ENCODE data around the gene PLEKHG4.

PLEKHG4 gene

DNA sequence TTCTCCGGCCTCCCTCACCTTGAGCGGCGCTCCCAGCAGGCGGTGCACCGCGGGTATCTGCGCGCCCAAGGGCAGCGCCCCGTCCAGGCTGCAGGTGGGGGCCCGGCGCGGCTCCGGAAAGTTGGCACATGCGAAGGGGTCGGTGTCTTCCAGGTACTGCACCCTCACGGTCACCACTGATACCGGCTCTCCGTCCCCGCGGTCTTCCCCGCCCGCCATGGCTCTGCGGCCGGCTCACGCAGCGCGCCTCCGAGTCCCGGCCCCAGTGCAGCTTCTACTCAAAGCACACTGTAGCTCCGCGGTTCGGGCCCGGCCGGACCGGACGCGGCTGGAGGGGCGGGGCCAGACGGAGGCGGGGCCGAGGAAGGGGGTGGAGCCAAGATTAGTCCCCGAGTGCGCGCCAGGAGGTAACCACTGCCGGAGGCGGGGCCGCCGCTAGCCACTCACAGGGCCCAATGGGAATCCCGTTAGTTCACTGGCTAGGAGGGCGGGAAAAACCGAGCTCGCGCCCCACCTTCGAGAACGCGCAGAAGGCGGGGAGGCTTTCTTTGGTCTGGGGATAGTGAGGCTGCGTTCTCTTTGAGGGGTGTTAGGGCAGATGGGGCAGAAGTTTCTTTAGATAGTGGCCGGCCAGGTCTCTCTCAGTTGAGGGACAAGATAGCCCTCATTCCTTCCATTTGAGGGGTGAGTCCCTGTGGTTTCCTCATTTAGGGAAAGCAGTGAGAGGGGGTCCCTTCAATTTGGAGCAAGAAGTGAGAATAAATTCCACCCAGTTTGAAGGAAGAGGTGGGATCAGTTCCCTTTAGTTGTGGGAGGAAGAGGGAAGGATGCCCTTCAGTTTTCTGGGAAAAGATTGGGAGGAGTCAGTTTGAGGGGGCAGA lies 31.9 kb upstream of the PLEKHG4 start, which contains the start of gene FHOD1:
TSS of gene FHOD1 (minus strand) at position 290 of the 881 bp plus-strand sequence. CDS start at position 219, 71 bp downstream.
- Histone ChIP-seq H3K4me3 (ENCODE audit: low read length) (peak within 1 kb of the TSS; percentile 80), H3K4me2 (ENCODE audit: low read length) (peak within 1 kb of the TSS; percentile 95), H3K36me3 (ENCODE audit: insufficient read depth, low read length) (no peaks in the 10 kb centered on the region), H3K27me3 (ENCODE audit: control insufficient read depth, insufficient read depth, low read length) (no peaks in the 10 kb centered on the region), H3K9me3 (replicated peaks; ENCODE audit: low read length) (no peaks in the 10 kb centered on the region), H3K4me1 (ENCODE audit: control insufficient read depth, insufficient read depth, low read length) (peaks cover 57% of the 10 kb centered on the region), H3K9ac (ENCODE audit: low read depth, low read length) (peak within 1 kb of the TSS; percentile 82)

DNA sequence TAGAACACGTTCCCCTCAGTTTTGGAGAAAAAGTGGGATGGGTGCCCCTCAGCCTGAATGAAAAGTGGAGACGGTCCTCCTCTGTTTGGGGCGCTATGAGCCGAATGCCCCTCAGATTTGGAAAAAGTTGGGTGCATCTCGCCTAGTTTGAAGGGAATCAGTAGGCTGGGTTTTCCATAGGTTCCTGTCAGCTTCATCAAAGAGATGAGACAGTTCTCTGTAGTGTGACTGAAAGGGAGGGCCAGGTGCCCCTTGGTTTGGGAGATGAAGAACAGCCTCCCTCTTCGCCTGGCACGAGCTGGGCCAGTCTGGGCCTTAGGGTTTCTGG lies 31.3 kb upstream of the PLEKHG4 start:
- peak overlapping the region; percentile 80 for H3K4me3 ChIP-seq (ENCODE audit: low read length)
- H3K9me3 ChIP-seq (replicated peaks; ENCODE audit: low read length): no peaks in the 10 kb centered on the region
- peak overlapping the region; percentile 95 for H3K4me2 ChIP-seq (ENCODE audit: low read length)
- peaks cover 53% of the 10 kb centered on the region for H3K4me1 ChIP-seq (ENCODE audit: control insufficient read depth, insufficient read depth, low read length)
- no peaks in the 10 kb centered on the region for H3K36me3 ChIP-seq (ENCODE audit: insufficient read depth, low read length)
- no peaks in the 10 kb centered on the region for H3K27me3 ChIP-seq (ENCODE audit: control insufficient read depth, insufficient read depth, low read length)
- H3K9ac ChIP-seq (ENCODE audit: low read depth, low read length): peak overlapping the region; percentile 75

DNA sequence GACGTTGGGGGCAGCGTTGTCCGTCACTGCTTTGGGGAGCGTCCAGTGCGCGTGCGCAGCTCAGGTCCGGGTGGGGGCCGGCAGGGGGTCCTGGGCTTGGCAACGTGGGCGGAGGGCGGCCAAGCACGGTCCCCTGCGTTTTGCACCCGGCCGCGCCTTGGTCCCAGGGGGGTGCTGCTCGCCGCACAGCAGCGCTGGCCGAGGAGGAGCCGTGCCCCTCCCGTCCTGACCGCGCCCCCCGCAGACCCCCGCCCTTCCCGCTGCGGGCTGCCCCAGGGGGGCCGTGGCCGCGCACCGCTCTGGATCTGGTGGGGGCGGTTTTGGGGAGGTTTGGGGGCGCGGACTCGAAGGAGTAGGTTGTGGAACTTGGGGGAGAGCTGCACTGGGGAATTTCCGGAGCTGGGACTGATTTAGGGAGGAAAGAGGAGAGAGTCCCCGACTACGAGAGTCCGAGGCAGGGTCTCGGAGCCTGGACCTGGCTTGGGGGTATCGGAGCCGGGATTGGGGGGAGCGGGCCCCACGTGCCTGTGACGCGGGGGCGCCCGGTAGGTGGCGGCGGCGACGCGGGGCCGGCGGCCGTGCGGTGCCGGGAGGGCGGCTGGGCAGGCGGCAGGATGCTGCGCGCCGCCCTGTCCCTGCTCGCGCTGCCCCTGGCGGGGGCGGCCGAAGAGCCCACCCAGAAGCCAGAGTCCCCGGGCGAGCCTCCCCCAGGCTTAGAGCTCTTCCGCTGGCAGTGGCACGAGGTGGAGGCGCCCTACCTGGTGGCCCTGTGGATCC lies 30.7 kb upstream of the PLEKHG4 start, which contains the start of gene SLC9A5:
TSS of gene SLC9A5 (plus strand) at position 579 of the 777 bp plus-strand sequence. CDS start at position 615, 36 bp downstream.
- Histone ChIP-seq H3K9ac (ENCODE audit: low read depth, low read length) (peak within 1 kb of the TSS; percentile 75), H3K4me2 (ENCODE audit: low read length) (peak within 1 kb of the TSS; percentile 95), H3K4me3 (ENCODE audit: low read length) (peak within 1 kb of the TSS; percentile 80), H3K9me3 (replicated peaks; ENCODE audit: low read length) (no peaks in the 10 kb centered on the region), H3K27me3 (ENCODE audit: control insufficient read depth, insufficient read depth, low read length) (no peaks in the 10 kb centered on the region), H3K36me3 (ENCODE audit: insufficient read depth, low read length) (no peaks in the 10 kb centered on the region), H3K4me1 (ENCODE audit: control insufficient read depth, insufficient read depth, low read length) (peaks cover 48% of the 10 kb centered on the region)

DNA sequence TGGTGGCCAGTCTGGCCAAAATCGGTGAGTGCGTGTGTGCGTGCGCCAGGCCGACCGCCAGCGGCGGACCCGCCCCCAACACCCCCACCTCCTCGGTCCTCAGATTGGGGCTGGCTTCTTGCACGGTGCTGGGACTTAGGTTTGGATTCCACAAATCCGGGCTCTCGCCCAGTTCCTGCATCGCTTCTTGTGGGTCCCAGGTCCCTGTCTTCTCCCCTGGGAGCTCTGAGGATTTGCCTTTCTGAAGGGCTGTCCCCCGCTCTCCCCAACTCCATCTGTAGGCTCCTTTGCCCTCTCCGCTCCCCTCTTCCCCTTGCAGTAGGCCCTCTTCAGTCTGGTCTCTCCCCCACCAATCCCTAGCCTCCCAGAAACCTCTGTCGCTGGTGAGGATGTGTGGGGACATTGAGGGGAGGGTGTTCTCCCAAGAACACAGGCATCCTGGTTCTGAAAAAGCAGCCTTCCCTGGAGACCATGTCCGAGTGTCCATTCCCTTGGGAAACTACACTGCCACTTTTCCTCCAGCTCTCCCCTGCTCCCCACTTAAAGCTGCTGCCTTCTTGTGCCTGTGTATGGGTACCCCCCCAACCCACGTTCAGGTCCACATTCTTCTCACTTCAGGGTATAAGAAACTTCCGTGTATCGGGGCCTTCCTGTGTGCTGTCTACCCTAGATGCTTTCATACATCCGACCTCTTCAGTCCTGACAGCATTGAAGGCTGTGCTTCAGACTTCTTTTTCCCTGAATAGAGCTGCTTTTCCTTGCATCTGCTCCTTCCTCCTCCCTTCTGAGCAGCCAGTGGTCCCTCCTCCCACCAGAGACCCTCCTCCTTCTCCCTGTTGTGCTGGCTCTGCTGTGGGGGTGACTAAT lies 29.9 kb upstream of the PLEKHG4 start:
- Histone ChIP-seq H3K4me1 (ENCODE audit: control insufficient read depth, insufficient read depth, low read length) (peaks cover 39% of the 10 kb centered on the region), H3K36me3 (ENCODE audit: insufficient read depth, low read length) (no peaks in the 10 kb centered on the region), H3K9me3 (replicated peaks; ENCODE audit: low read length) (no peaks in the 10 kb centered on the region), H3K9ac (ENCODE audit: low read depth, low read length) (peak overlapping the region; percentile 75), H3K27me3 (ENCODE audit: control insufficient read depth, insufficient read depth, low read length) (no peaks in the 10 kb centered on the region), H3K4me2 (ENCODE audit: low read length) (peak overlapping the region; percentile 95), H3K4me3 (ENCODE audit: low read length) (peak overlapping the region; percentile 80)

DNA sequence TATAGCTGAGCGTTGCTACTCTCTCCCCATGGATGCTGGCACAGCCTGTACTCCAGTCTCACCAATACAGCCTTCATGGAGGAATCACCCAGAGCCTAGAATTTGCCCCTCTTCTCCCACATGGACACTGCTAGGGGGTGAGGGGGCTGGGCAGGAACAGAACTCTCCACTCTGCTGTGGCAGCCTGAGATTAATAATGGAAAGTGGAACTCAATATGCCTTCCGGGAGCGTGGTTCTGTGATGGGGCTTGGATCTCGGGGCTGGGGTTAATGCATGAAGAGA lies 29.3 kb upstream of the PLEKHG4 start:
- Histone ChIP-seq H3K27me3 (ENCODE audit: control insufficient read depth, insufficient read depth, low read length) (no peaks in the 10 kb centered on the region), H3K4me1 (ENCODE audit: control insufficient read depth, insufficient read depth, low read length) (peaks cover 34% of the 10 kb centered on the region), H3K36me3 (ENCODE audit: insufficient read depth, low read length) (no peaks in the 10 kb centered on the region), H3K9ac (ENCODE audit: low read depth, low read length) (no peak overlapping the region), H3K4me2 (ENCODE audit: low read length) (peak overlapping the region; percentile 95), H3K9me3 (replicated peaks; ENCODE audit: low read length) (no peaks in the 10 kb centered on the region), H3K4me3 (ENCODE audit: low read length) (peak overlapping the region; percentile 80)

DNA sequence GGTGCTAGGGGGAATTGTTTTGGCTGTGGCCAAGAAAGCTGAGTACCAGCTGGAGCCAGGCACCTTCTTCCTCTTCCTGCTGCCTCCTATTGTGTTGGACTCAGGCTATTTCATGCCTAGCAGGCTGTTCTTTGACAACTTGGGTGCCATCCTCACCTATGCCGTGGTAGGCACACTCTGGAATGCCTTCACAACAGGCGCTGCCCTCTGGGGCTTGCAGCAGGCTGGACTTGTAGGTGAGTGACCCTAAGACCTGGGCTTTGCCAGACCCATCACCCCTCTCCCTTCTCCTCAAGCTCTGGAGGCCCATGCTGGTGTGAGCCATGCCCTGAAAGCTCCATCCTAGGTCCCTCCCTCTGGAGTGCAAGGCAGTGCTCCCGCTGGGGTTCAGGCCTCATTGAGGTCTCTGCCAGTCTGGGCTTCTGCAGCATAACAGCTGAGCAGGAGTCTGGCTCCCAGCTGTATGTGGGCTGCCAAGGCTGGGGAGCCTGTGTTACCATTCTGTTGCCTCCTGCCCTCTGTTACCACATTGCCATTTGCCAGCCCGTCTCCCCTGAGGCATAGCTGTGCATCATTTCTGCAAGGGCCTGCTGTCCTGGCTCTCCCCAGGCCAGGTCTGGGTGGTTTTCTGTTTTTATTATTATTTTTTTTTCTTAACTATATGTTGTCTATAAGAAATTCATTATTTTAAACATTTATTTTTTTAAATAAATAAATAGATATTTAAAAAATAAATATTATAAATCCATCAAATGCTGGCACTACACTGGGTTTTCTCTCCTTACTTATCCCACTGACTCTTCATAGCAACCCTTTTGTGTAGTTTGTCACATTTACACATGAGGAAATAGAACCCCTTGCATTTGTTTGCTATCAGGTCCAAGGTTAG lies 26.5 kb upstream of the PLEKHG4 start:
- H3K4me1 ChIP-seq (ENCODE audit: control insufficient read depth, insufficient read depth, low read length): peaks cover 26% of the 10 kb centered on the region
- H3K27me3 ChIP-seq (ENCODE audit: control insufficient read depth, insufficient read depth, low read length): no peaks in the 10 kb centered on the region
- H3K4me3 ChIP-seq (ENCODE audit: low read length): no peak overlapping the region
- peaks cover 6% of the 10 kb centered on the region for H3K36me3 ChIP-seq (ENCODE audit: insufficient read depth, low read length)
- no peak overlapping the region for H3K9ac ChIP-seq (ENCODE audit: low read depth, low read length)
- no peak overlapping the region for H3K4me2 ChIP-seq (ENCODE audit: low read length)
- H3K9me3 ChIP-seq (replicated peaks; ENCODE audit: low read length): no peaks in the 10 kb centered on the region

DNA sequence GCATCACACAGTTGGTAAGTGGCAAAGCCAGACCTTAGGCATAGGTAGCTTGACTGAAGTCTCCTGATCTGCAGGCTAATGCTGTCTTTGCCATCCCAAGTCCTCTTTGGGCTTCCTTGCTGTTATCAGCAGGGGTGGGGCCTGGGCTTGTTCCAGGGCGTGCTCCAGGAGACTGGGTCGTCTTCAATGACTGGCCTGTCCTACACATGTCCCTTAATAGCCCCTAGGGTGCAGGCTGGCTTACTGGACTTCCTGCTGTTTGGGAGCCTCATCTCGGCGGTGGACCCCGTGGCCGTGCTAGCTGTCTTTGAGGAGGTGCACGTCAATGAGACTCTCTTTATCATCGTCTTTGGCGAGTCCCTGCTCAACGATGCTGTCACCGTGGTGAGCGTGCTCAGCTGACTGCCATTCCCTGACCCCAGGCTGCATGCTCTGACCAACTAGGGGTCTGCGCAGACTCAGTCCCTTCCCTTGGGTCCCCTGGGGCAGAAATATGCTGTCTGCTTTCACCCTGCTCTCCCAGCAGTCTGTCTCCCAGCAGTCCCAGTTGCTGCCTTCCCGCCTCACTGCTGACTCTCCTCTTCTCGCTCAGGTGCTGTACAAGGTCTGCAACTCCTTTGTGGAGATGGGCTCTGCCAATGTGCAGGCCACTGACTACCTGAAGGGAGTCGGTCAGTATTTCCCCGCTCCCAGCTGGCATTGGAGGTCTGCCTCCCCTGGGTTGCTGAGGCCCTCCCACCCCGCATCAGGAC lies 24.4 kb upstream of the PLEKHG4 start:
- peaks cover 6% of the 10 kb centered on the region for H3K36me3 ChIP-seq (ENCODE audit: insufficient read depth, low read length)
- H3K27me3 ChIP-seq (ENCODE audit: control insufficient read depth, insufficient read depth, low read length): no peaks in the 10 kb centered on the region
- H3K9me3 ChIP-seq (replicated peaks; ENCODE audit: low read length): no peaks in the 10 kb centered on the region
- H3K4me2 ChIP-seq (ENCODE audit: low read length): no peak overlapping the region
- H3K4me1 ChIP-seq (ENCODE audit: control insufficient read depth, insufficient read depth, low read length): peaks cover 9% of the 10 kb centered on the region
- no peak overlapping the region for H3K4me3 ChIP-seq (ENCODE audit: low read length)
- no peak overlapping the region for H3K9ac ChIP-seq (ENCODE audit: low read depth, low read length)

DNA sequence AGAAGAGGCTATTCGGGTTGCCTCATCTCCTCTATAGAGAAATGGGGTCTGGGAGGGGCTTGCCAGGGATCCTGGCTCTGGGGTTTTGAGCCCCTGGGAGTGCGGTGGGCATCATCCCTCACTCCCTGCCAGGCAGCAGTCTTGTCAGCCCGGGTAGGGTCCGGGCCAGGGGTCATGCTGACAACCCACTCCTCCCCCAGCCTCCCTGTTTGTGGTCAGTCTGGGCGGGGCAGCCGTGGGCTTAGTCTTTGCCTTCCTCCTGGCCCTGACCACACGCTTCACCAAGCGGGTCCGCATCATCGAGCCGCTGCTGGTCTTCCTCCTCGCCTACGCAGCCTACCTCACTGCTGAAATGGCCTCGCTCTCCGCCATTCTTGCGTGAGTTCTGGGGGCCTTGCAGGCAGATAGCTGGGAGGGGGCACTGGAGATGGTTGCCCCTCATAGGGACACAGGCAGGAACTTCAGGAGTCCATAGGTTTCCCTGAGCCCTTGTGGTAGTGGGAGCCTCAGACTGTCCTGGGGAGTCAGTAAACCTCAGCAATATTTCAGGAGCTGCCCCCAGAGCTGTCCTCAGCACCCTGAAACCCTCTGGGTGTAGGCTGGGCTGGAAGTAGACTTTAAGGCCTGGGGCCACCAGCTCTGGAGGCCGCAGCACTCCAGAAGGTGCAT lies 23.6 kb upstream of the PLEKHG4 start:
- H3K27me3 ChIP-seq (ENCODE audit: control insufficient read depth, insufficient read depth, low read length): no peaks in the 10 kb centered on the region
- H3K4me1 ChIP-seq (ENCODE audit: control insufficient read depth, insufficient read depth, low read length): peaks cover 7% of the 10 kb centered on the region
- peaks cover 6% of the 10 kb centered on the region for H3K36me3 ChIP-seq (ENCODE audit: insufficient read depth, low read length)
- H3K4me3 ChIP-seq (ENCODE audit: low read length): no peak overlapping the region
- H3K9ac ChIP-seq (ENCODE audit: low read depth, low read length): no peak overlapping the region
- H3K4me2 ChIP-seq (ENCODE audit: low read length): no peak overlapping the region
- H3K9me3 ChIP-seq (replicated peaks; ENCODE audit: low read length): no peaks in the 10 kb centered on the region

DNA sequence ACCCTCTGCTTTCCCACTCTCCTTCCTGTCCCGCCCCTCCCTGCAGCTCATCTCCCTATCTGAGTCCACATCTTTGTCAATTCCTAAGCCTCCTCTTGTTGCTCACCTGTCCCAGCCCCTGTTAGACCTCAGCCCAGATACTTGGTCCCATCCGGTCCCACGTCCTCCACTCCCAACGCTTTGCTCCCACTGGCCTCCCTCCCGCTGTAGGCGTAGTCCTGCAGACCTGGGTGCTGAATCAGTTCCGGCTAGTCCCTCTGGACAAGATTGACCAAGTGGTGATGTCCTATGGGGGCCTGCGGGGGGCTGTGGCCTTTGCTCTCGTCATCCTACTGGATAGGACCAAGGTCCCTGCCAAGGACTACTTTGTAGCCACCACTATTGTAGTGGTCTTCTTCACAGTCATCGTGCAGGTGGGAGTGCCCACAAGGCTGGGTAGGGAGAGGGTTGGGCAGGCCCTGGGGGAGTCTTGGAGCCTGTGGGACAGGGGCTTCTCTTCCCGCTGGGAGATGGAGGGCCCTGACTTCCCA lies 22.6 kb upstream of the PLEKHG4 start:
- Histone ChIP-seq H3K4me2 (ENCODE audit: low read length) (no peak overlapping the region), H3K4me3 (ENCODE audit: low read length) (no peak overlapping the region), H3K9me3 (replicated peaks; ENCODE audit: low read length) (no peaks in the 10 kb centered on the region), H3K27me3 (ENCODE audit: control insufficient read depth, insufficient read depth, low read length) (no peaks in the 10 kb centered on the region), H3K4me1 (ENCODE audit: control insufficient read depth, insufficient read depth, low read length) (peaks cover 7% of the 10 kb centered on the region), H3K9ac (ENCODE audit: low read depth, low read length) (no peak overlapping the region), H3K36me3 (ENCODE audit: insufficient read depth, low read length) (peaks cover 6% of the 10 kb centered on the region)
